Gastrocnemius medialis (tissue), 4 donors: Measurements from ENCODE around the gene BMP7. TPM values are rescaled to one million over a fixed set of nuclear protein-coding genes. Genes with fewer than 3 reads are reported as not detected.

Source experiments
- ATAC-seq, 2 donors: fragments of 150-250 bp; one replicate each; pipeline ENCODE4 v1.9.1; 2016
- DNase-seq, 2 donors: peaks; one replicate each; pipeline ENCODE4 v3.0.0-alpha.2; 2019
- H3K27ac ChIP-seq, 4 donors: fragments of 200-600 bp; sonication (generic); 1 replicate in 1 of 4; 2 replicates in 3 of 4; pipeline ENCODE4 v1.5.1; 2016 to 2018; ENCODE audit warnings: mild to moderate bottlenecking in 2 of 4, moderate library complexity in 1 of 4
- H3K27me3 ChIP-seq, 3 donors: fragments of 200-600 bp; sonication (generic) in 2 of 3; 1 replicate in 1 of 3; 2 replicates in 2 of 3; pipeline versions ENCODE4 v1.5.1 to v1.6.0; 2016 to 2019; ENCODE audit warnings: mild to moderate bottlenecking in 1 of 3, moderate library complexity in 1 of 3
- H3K36me3 ChIP-seq, 2 donors: fragments of 200-600 bp; sonication (generic) in 1 of 2; one replicate each; pipeline ENCODE4 v1.5.1; 2017 to 2018
- H3K4me1 ChIP-seq, 2 donors: fragments of 200-600 bp; sonication (generic) in 1 of 2; one replicate each; pipeline ENCODE4 v1.5.1; 2016 to 2017; ENCODE audit warnings: mild to moderate bottlenecking in 2 of 2
- H3K4me3 ChIP-seq, 4 donors: fragments of 200-600 bp; sonication (generic) in 3 of 4; 1 replicate in 1 of 4; 2 replicates in 3 of 4; pipeline ENCODE4 v1.5.1; 2016 to 2019; ENCODE audit warnings: mild to moderate bottlenecking in 2 of 4
- H3K9me3 ChIP-seq, 3 donors: fragments of 200-600 bp; sonication (generic) in 2 of 3; 1 replicate in 1 of 3; 2 replicates in 2 of 3; pipeline ENCODE4 v1.5.1; 2016 to 2019
- POLR2A ChIP-seq, 2 donors: fragments of 450-650 bp; IDR thresholded peaks; one replicate each; pipeline ENCODE4 v1.6.1; 2017; ENCODE audit warnings: antibody characterized with exemption in 2 of 2, mild to moderate bottlenecking in 2 of 2, moderate library complexity in 2 of 2
- in situ Hi-C, 4 donors: fragments of 200-750 bp; cut with MboI; loops; one replicate each; pipeline versions ENCODE4 v1.15.0 to v1.8.0; 2017; ENCODE audit warnings: low sequenced_read_pairs in 4 of 4
- intact Hi-C: fragments of 100-400 bp; cut with DNase I; formaldehyde crosslinking; loops from one replicate; pipeline ENCODE4 v1.15.1; 2023; ENCODE audit warnings: low total_unique reads
- total RNA-seq, 4 donors: library from RNA; depleted of rRNA; stranded (reverse); fragments of >200 nt; gene quantifications; one replicate each; pipeline versions ENCODE4 v1.1.0 to v1.2.3, GENCODE V29; 2016
- TF ChIP-seq, protein P1 (sequence below), 5 experiments: fragments of 450-650 bp in 3 of 5; fragments of 200-600 bp in 2 of 5; sonication (generic) in 2 of 5; IDR thresholded peaks in 4 of 5; conservative IDR thresholded peaks in 1 of 5; 1 replicate in 4 of 5; 2 replicates in 1 of 5; pipeline ENCODE4 v1.5.1; 2016 to 2019; ENCODE audit warnings: antibody characterized with exemption in 5 of 5, mild to moderate bottlenecking in 3 of 5, moderate library complexity in 3 of 5

The BMP7 gene
- total RNA-seq, 4 donors from 2014 or later: 0.52 TPM; not detected in 3

DNA sequence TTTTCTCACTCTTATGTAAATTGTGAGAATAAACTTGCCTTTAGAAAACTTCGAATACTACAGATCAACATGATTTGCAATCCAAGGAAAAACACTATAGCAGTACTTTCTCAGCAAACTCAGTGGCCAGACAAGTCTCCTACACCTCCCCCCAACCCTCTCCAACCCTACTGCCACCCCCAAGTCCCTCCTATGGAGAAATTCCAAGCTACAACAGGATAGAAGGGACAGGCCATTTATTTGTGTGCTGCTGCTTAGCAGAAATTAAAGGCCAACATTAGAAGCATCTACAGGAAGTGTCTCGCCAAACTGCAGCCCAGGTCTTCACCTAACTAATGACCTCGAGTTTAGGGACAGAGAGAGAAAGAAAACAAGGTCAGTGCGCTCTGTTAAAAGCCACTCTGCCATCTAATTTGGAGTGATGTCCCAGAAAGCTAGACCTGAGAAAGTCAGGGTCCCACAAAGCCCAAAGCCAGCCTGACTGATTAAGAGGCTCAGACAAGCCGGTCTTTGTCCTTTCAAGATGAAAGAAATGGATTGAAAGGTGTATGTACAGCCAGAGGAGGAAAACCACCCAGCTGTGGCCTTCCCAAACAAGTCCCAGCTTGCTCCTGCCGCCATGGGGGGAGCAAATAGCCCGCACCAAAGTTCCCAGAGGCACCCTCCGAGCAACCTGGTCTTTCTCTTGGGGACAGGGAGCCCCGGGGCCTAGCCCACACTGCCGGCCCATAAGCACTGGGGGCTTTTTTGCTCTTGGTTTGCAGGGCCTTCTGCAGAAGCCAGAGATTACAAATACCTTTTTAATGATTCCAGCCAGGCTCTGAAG, 3.4 kb downstream of the BMP7 start:
- TF ChIP-seq, protein P1, sequence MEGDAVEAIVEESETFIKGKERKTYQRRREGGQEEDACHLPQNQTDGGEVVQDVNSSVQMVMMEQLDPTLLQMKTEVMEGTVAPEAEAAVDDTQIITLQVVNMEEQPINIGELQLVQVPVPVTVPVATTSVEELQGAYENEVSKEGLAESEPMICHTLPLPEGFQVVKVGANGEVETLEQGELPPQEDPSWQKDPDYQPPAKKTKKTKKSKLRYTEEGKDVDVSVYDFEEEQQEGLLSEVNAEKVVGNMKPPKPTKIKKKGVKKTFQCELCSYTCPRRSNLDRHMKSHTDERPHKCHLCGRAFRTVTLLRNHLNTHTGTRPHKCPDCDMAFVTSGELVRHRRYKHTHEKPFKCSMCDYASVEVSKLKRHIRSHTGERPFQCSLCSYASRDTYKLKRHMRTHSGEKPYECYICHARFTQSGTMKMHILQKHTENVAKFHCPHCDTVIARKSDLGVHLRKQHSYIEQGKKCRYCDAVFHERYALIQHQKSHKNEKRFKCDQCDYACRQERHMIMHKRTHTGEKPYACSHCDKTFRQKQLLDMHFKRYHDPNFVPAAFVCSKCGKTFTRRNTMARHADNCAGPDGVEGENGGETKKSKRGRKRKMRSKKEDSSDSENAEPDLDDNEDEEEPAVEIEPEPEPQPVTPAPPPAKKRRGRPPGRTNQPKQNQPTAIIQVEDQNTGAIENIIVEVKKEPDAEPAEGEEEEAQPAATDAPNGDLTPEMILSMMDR (IDR thresholded peaks at IDR 0.05 in 4 of 5, conservative IDR thresholded peaks at IDR 0.05 in 1 of 5): no peak
- TF ChIP-seq POLR2A (IDR thresholded peaks at IDR 0.05): no peak
- no peak overlapping the region for H3K4me3 ChIP-seq
- H3K36me3 ChIP-seq: no peaks in the 10 kb centered on the region
- H3K9me3 ChIP-seq: no peaks in the 10 kb centered on the region
- peaks cover 71 to 80% (median 76%) of the 10 kb centered on the region in 3 donors for H3K27me3 ChIP-seq
- intact Hi-C loops (no loop called here), in situ Hi-C loops (no loop called here)
- no peak overlapping the region for H3K27ac ChIP-seq
- DNase-seq (no peak), ATAC-seq (no peak)
- H3K4me1 ChIP-seq: no peaks in the 10 kb centered on the region

DNA sequence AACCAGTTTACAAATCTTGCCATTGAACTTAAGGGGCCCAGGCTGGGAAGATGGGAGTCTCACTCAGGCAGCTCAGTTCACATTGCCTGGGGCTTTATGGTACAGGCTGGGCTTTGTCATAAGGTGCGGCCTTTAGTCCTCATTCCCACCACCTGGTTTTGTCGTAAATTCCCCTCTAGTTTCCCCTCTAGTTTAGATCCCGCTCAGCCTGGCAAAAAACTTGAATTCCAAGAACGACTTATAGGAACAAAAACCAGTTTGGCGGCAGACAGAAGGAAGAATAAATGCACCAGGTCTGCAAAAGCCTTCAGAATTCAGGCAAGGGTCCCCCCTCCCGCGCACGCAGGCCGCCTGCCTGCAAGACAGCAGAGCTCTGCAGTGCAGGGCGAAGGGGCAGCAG, 4.1 kb downstream of the BMP7 start:
- Histone ChIP-seq H3K9me3 (no peaks in the 10 kb centered on the region), H3K27me3 (peaks cover 70 to 76% (median 73%) of the 10 kb centered on the region in 3 donors), H3K4me1 (no peaks in the 10 kb centered on the region), H3K36me3 (no peaks in the 10 kb centered on the region), H3K4me3 (no peak overlapping the region), H3K27ac (no peak overlapping the region)
- no peak for TF ChIP-seq POLR2A (IDR thresholded peaks at IDR 0.05)
- TF ChIP-seq, protein P1 (IDR thresholded peaks at IDR 0.05 in 4 of 5, conservative IDR thresholded peaks at IDR 0.05 in 1 of 5): no peak
- intact Hi-C loops (no loop called here), in situ Hi-C loops (no loop called here)
- DNase-seq (no peak), ATAC-seq (no peak)

DNA sequence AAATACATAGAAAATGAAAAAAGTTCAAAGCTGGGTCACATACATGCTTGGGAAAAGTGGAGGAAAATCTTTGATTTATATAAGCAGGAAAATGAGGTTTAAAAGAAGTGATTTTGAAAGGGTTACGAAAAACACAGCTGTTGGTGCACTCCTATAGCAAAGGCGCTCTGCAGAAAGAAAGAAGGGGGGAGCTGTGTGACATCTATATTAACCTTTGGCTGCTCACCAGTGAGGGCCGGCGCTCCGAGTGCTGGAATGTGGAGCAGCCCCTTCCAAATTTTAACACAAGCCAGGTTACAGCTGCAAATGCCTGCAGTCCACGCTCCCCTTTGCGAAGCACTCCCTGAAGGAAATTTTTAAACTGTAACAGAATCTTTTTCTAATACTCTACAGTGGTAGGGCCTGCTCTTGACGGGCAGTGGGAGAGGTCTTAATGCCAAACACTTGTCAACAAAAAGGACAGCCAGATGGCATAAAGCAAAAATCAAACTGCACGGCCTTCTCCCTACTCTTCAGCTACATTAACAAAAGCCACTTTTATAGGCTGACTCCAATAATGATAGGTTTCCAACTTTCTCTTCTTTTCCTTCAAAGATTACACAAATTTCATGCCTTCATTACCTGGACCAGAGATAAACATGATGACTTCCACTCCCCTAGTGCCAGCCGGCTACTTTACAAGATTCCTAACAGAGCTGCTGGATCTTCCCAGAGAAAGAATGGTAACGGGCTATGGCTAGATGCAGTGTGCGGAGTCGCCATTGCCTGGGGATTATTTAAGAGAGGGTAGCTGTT, 4.8 kb downstream of the BMP7 start:
- Histone ChIP-seq H3K4me1 (no peaks in the 10 kb centered on the region), H3K27me3 (peaks cover 66 to 75% (median 66%) of the 10 kb centered on the region in 3 donors), H3K36me3 (no peaks in the 10 kb centered on the region), H3K4me3 (no peak overlapping the region), H3K27ac (no peak overlapping the region), H3K9me3 (no peaks in the 10 kb centered on the region)
- intact Hi-C loops (no loop called here), in situ Hi-C loops (no loop called here)
- TF ChIP-seq, protein P1 (IDR thresholded peaks at IDR 0.05 in 4 of 5, conservative IDR thresholded peaks at IDR 0.05 in 1 of 5): no peak
- TF ChIP-seq POLR2A (IDR thresholded peaks at IDR 0.05): no peak
- ATAC-seq (no peak), DNase-seq (no peak)

DNA sequence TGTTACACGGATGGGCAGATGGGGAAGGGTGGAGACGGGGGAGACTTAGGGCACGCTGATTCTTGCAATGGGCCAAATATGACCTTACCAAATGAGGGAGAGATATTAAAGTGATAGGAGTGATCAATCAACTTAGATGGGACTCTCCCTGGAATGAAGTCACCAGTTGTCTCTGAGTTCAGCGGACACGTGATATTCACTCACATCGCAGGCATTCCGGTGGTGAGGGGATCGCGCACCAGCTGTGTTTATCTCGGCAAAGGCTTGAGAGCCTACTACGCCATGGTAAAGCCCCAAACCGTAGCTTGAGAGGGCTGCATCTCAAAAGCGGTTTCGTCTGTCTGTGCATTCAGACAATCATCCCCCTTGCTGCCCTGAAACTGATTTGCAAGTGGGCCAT, 5.5 kb downstream of the BMP7 start:
- intact Hi-C loops (no loop called here), in situ Hi-C loops (no loop called here)
- H3K27me3 ChIP-seq: peaks cover 61 to 78% (median 62%) of the 10 kb centered on the region in 3 donors
- no peaks in the 10 kb centered on the region for H3K9me3 ChIP-seq
- DNase-seq (no peak), ATAC-seq (no peak)
- TF ChIP-seq, protein P1 (IDR thresholded peaks at IDR 0.05 in 4 of 5, conservative IDR thresholded peaks at IDR 0.05 in 1 of 5): no peak
- no peak for TF ChIP-seq POLR2A (IDR thresholded peaks at IDR 0.05)
- H3K27ac ChIP-seq: no peak overlapping the region
- H3K4me1 ChIP-seq: no peaks in the 10 kb centered on the region
- no peak overlapping the region for H3K4me3 ChIP-seq
- H3K36me3 ChIP-seq: no peaks in the 10 kb centered on the region
